Psoas muscle (tissue), 8 donors: ENCODE results near the gene CMTR2. TPM values are rescaled to one million over a fixed set of nuclear protein-coding genes. Genes with fewer than 3 reads are reported as not detected.

Source experiments
- ATAC-seq, 4 donors: fragments of 200-7000 bp; cut with Tn5 transposase; one replicate each; pipeline ENCODE4 v1.9.1; 2020; ENCODE audit warnings: moderate library complexity in 3 of 4, mild to moderate bottlenecking in 2 of 4
- DNase-seq, 2 donors: peaks; one replicate each; pipeline ENCODE4 v3.0.0-alpha.2; 2020
- H3K27ac ChIP-seq: fragments of 200-600 bp; one replicate; pipeline ENCODE4 v1.8.0; 2022
- H3K27me3 ChIP-seq, 3 donors: fragments of 200-600 bp in 1 of 3; one replicate each; pipeline versions ENCODE4 v1.6.1 to v1.8.0; 2013 to 2022; ENCODE audit warnings: low read length in 2 of 3, mild to moderate bottlenecking in 2 of 3, moderate library complexity in 1 of 3; ENCODE audit not compliant: insufficient read depth in 3 of 3
- H3K36me3 ChIP-seq, 2 donors: fragments of 200-600 bp in 1 of 2; one replicate each; pipeline versions ENCODE4 v1.6.1 to v1.8.0; 2013 to 2022; ENCODE audit warnings: low read depth in 1 of 2, mild to moderate bottlenecking in 1 of 2, moderate library complexity in 1 of 2; ENCODE audit not compliant: insufficient read depth in 1 of 2
- H3K4me1 ChIP-seq: fragments of 200-600 bp; one replicate; pipeline ENCODE4 v1.8.0; 2022
- H3K4me3 ChIP-seq: fragments of 200-600 bp; one replicate; pipeline ENCODE4 v1.8.0; 2022; ENCODE audit warnings: mild to moderate bottlenecking
- H3K9me3 ChIP-seq: fragments of 200-600 bp; one replicate; pipeline ENCODE4 v1.8.0; 2022
- WGBS, 3 donors: extraction: QIAGEN DNeasy Blood & Tissue Kit; methylation state at CpG; one replicate each; pipeline versions ENCODE4 v1.1.6 to v1.1.7; 2013; 5-methylcytosine and 5-hydroxymethylcytosine counted together
- intact Hi-C, 2 donors: fragments of 100-400 bp; cut with DNase I; formaldehyde crosslinking; loops; one replicate each; pipeline versions ENCODE4 v1.11.0 to v1.14.2; 2022
- polyA plus RNA-seq, 3 donors: library from polyadenylated mRNA; stranded (reverse); fragments of 200-250 nt; gene quantifications; one replicate each; pipeline ENCODE4 v1.2.3, GENCODE V29; 2013
- total RNA-seq, 4 donors: library from RNA; stranded (reverse); fragmentation: NEBNext Ultra II Directional in 2 of 4; extraction: Animal tissue kit (Norgen Biotek cat#: 25700) in 2 of 4; gene quantifications; one replicate each; pipeline versions ENCODE4 v1.2.1 to v1.2.4, GENCODE V29; 2021 to 2023
- TF ChIP-seq, protein P1 (sequence below): fragments of 200-600 bp; IDR thresholded peaks from one replicate; pipeline ENCODE4 v1.8.0; 2022; ENCODE audit warnings: antibody characterized with exemption
- donor health status: healthy with polysubstance abuse.
- donor health status: DM: no; HTN: no; CAD: no; lungs with moderate emphysema.
- donor health status: Bipolar disorder and iron deficiency.
- donor health status: healthy.
- donor health status: DM: yes; HTN: yes; CAD: no.
- donor health status: DM: no; HTN: no; CAD: no.
- donor health status: DM: no; HTN: no; CAD: no.
- donor health status: DM: yes; HTN: yes; CAD: no.

Gene CMTR2
- total and polyA plus RNA-seq, 7 donors: 4.3 to 15.8 (median 9.2) TPM

DNA sequence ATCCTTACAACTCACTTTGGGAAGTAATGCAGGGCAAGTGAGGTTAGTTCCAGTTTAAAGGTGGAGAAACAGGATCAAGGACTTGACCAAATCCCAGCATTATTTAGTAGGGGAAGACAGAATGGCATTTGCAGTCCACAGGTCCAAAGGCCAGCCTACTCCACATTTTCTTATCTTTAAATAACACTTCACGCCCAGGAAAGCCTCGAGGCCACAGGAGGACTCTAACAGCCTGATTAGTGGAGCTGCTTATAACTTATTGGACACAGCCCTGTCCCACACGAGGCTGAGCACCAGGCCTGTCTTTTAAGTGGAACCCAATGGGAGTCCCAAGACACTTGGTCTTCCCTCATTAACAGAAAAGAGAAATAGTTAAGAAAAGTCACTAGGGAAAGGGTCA is 46.6 kb downstream of the CMTR2 start:
- Histone ChIP-seq H3K4me3 (no peak overlapping the region), H3K4me1 (no peaks in the 10 kb centered on the region), H3K27ac (no peak overlapping the region), H3K36me3 (no peaks in the 10 kb centered on the region), H3K27me3 (no peaks in the 10 kb centered on the region), H3K9me3 (no peaks in the 10 kb centered on the region)
- TF ChIP-seq, protein P1, sequence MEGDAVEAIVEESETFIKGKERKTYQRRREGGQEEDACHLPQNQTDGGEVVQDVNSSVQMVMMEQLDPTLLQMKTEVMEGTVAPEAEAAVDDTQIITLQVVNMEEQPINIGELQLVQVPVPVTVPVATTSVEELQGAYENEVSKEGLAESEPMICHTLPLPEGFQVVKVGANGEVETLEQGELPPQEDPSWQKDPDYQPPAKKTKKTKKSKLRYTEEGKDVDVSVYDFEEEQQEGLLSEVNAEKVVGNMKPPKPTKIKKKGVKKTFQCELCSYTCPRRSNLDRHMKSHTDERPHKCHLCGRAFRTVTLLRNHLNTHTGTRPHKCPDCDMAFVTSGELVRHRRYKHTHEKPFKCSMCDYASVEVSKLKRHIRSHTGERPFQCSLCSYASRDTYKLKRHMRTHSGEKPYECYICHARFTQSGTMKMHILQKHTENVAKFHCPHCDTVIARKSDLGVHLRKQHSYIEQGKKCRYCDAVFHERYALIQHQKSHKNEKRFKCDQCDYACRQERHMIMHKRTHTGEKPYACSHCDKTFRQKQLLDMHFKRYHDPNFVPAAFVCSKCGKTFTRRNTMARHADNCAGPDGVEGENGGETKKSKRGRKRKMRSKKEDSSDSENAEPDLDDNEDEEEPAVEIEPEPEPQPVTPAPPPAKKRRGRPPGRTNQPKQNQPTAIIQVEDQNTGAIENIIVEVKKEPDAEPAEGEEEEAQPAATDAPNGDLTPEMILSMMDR: no peak
- no peak for DNase-seq
- WGBS, 3 donors: 48 to 66% (median 64%) methylated on average over 3 of the region's 3 CpGs
- ATAC-seq: no peak
- intact Hi-C loops: no loop called here

DNA sequence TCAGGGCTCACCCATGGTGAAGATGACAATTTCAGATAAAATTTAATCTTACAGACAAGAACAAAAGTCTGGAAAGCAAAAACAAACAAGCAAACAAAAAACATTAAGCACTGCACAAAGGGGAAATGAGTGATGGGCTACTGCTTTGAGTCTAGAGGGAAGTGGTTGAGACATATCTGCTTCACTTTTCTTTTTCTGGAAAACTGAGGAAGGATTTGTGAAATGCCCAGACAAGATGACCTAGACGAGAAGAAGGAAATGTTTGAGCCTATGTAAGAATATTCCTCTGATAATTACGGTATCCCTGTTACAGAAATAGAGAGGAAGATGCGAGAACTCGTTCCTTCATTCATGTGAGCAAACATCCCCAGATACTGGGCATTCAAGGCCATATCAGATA is 47.2 kb downstream of the CMTR2 start:
- H3K36me3 ChIP-seq: no peaks in the 10 kb centered on the region
- TF ChIP-seq, protein P1: no peak
- 77 to 87% (median 80%) methylated on average over 4 of the region's 4 CpGs for WGBS, 3 donors
- H3K4me3 ChIP-seq: no peak overlapping the region
- no peak for DNase-seq
- H3K9me3 ChIP-seq: no peaks in the 10 kb centered on the region
- H3K4me1 ChIP-seq: no peaks in the 10 kb centered on the region
- no peaks in the 10 kb centered on the region for H3K27me3 ChIP-seq
- intact Hi-C loops: no loop called here
- no peak overlapping the region for H3K27ac ChIP-seq
- ATAC-seq: no peak

Other genes starting within 250 kb of the CMTR2 start
- under 1 TPM in 3 of 4 donors, not detected in 1; 0.21 to 0.85 (median 0.37) TPM for gene HYDIN, start 58.7 kb downstream of the CMTR2 start, total RNA-seq
- under 1 TPM in 1 of 3 donors, not detected in 2; 0.16 TPM for gene HYDIN, start 58.7 kb downstream of the CMTR2 start, polyA plus RNA-seq
- gene CALB2, start 69.3 kb upstream of the CMTR2 start, total RNA-seq: under 1 TPM in 2 of 4 donors, not detected in 2; 0.34 to 0.50 TPM
- gene CALB2, start 69.3 kb upstream of the CMTR2 start, polyA plus RNA-seq: under 1 TPM; 0.16 to 0.61 (median 0.52) TPM
- not detected for gene TLE7, start 152.7 kb upstream of the CMTR2 start, total RNA-seq
- not detected for gene TLE7, start 152.7 kb upstream of the CMTR2 start, polyA plus RNA-seq
- 1 to 10 TPM; 3.8 to 7.2 (median 5.4) TPM for gene ZNF23, start 172.8 kb upstream of the CMTR2 start, total RNA-seq
- 1 to 10 TPM; 4.8 to 9.3 (median 6.1) TPM for gene ZNF23, start 172.8 kb upstream of the CMTR2 start, polyA plus RNA-seq
- 1 to 10 TPM; 1.2 to 2.2 (median 1.7) TPM for gene ZNF19, start 199.9 kb upstream of the CMTR2 start, total RNA-seq
- gene ZNF19, start 199.9 kb upstream of the CMTR2 start, polyA plus RNA-seq: 1 to 10 TPM in 2 of 3 donors, under 1 TPM in 1; 0.92 to 1.2 (median 1.2) TPM
- gene CHST4, start 237.0 kb upstream of the CMTR2 start, total RNA-seq: not detected
- gene CHST4, start 237.0 kb upstream of the CMTR2 start, polyA plus RNA-seq: not detected